OCI-LY1 (cell line): ENCODE measurements around the gene GASK1A.

Source experiments
- H2AFZ ChIP-seq: fragments of 200-600 bp; sonication (generic), shearing (Covaris generic); 2 replicates; pipeline ENCODE4 v1.6.0; 2014; ENCODE audit warnings: antibody characterized with exemption, mild to moderate bottlenecking, low read length
- H3F3A ChIP-seq: fragments of 200-600 bp; sonication (generic), shearing (Covaris generic); 2 replicates; pipeline ENCODE4 v1.6.0; 2014; ENCODE audit warnings: mild to moderate bottlenecking, antibody characterized with exemption, low read length, moderate library complexity; ENCODE audit not compliant: insufficient read depth
- H3K27ac ChIP-seq: fragments of 200-600 bp; sonication (generic); 2 replicates; pipeline ENCODE4 v1.5.1; 2014; ENCODE audit warnings: low read length, mixed run types, mild to moderate bottlenecking, low read depth; ENCODE audit not compliant: poor library complexity, severe bottlenecking
- H3K27me3 ChIP-seq: fragments of 200-600 bp; sonication (generic); 2 replicates; pipeline ENCODE4 v1.6.0; 2014; ENCODE audit warnings: antibody characterized with exemption, mild to moderate bottlenecking, low read length, moderate library complexity; ENCODE audit not compliant: insufficient read depth
- H3K36me3 ChIP-seq: fragments of 200-600 bp; sonication (generic); 2 replicates; pipeline ENCODE4 v1.6.1; 2014; ENCODE audit warnings: mild to moderate bottlenecking, antibody characterized with exemption, low read length, moderate library complexity, mixed read lengths; ENCODE audit not compliant: insufficient read depth
- H3K4me1 ChIP-seq: fragments of 200-600 bp; sonication (generic); 2 replicates; pipeline ENCODE4 v1.5.1; 2014; ENCODE audit warnings: mild to moderate bottlenecking, low read length, moderate library complexity; ENCODE audit not compliant: insufficient read depth, severe bottlenecking
- H3K4me2 ChIP-seq: fragments of 200-600 bp; sonication (generic), shearing (Covaris generic); 2 replicates; pipeline ENCODE4 v1.6.1; 2014; ENCODE audit warnings: low read length
- H3K4me3 ChIP-seq: fragments of 200-600 bp; sonication (generic); 2 replicates; pipeline ENCODE4 v1.5.1; 2014; ENCODE audit warnings: low read length, low read depth, mild to moderate bottlenecking, mixed read lengths; ENCODE audit not compliant: poor library complexity, severe bottlenecking
- H3K79me2 ChIP-seq: fragments of 200-600 bp; shearing (Covaris generic); 2 replicates; pipeline ENCODE4 v1.6.1; 2016; ENCODE audit warnings: mixed run types, low read length, mixed read lengths; ENCODE audit not compliant: insufficient read depth
- H3K9ac ChIP-seq: fragments of 200-600 bp; sonication (generic), shearing (Covaris generic); 2 replicates; pipeline ENCODE4 v1.6.1; 2014; ENCODE audit warnings: mild to moderate bottlenecking, low read length, mixed read lengths
- H3K9me2 ChIP-seq: fragments of 200-600 bp; sonication (generic), shearing (Covaris generic); 2 replicates; pipeline ENCODE4 v1.6.1; 2014; ENCODE audit warnings: low read depth, mild to moderate bottlenecking, low read length, mixed read lengths
- H3K9me3 ChIP-seq: fragments of 200-600 bp; shearing (Covaris generic); 2 replicates; pipeline ENCODE4 v1.6.1; 2014; ENCODE audit warnings: low read length, mixed read lengths
- H4K20me1 ChIP-seq: fragments of 200-600 bp; sonication (generic), shearing (Covaris generic); 2 replicates; pipeline ENCODE4 v1.6.0; 2016; ENCODE audit warnings: mild to moderate bottlenecking, low read length; ENCODE audit not compliant: insufficient read depth
- EZH2 ChIP-seq: fragments of 200-600 bp; sonication (generic), shearing (Covaris generic); IDR thresholded peaks from 2 replicates; pipeline ENCODE4 v1.8.0; 2017; ENCODE audit warnings: borderline replicate concordance, mixed run types, mild to moderate bottlenecking, antibody characterized with exemption, low read length, moderate library complexity, mixed read lengths
- TF ChIP-seq, protein P1 (sequence below): fragments of 200-600 bp; sonication (generic), shearing (Covaris generic); IDR thresholded peaks from 2 replicates; pipeline ENCODE4 v1.5.1; 2017; ENCODE audit warnings: mild to moderate bottlenecking, antibody characterized with exemption, low read length, moderate library complexity, mixed read lengths

GASK1A gene

DNA sequence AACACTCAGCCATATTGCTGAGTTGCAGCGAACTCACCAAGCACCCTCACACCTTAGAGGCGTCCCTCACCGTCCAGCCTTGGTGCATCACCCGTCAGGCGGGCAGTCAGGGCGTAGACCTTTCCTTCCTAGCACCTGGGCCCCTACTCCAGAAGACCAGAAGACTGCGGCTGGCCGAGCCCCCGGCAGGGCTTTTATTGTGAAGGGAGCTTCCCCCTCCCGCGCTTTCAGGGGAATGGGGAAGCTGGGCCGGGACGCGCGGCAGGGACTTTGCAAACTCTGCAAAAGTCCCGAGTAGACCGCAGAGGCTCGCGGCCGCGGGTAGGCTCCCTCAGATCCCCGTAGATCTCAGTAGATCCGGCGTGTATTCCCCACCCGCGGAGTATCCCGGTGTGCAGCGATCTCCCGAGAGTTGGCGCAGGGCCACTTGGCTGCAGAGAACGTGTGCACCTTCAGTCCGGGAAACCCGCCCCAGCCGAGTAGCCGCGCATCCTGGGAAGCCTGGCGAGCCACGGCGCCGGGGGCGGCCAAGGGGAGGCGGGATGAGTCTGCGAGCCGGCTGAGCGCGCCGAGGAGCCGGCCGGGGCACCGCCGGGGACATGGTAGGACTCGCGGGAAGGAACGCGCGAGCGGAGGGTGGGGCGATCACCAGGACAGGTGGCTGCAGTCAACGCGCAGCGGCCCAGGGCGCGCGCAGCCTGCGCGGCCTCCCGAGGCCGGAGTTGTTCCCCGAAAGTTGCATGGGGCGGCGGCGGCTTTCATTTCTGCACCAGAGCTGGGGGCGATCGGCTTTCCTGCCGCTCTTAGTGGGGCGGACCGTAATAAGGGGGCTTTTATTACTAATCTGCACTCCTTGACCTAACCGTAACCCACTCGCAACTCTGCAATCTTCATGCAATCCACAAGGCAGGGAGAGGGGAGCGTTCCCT, at the start of gene GASK1A:
Gene GASK1A (plus strand): TSS at position 268 of the 929 bp plus-strand sequence. CDS start 332 bp downstream, at position 600.
- Histone ChIP-seq H3K79me2 (no peaks in the 10 kb centered on the region), H3K36me3 (no peaks in the 10 kb centered on the region), H3K9me2 (no peaks in the 10 kb centered on the region), H2AFZ (no peak within 1 kb of the TSS), H3K9ac (no peak within 1 kb of the TSS), H3K4me1 (no peaks in the 10 kb centered on the region), H3K9me3 (peaks cover under 1% of the 10 kb centered on the region; the same call in 1 of the 2 replicates), H3K4me2 (no peak within 1 kb of the TSS), H4K20me1 (no peaks in the 10 kb centered on the region), H3K27ac (no peak within 1 kb of the TSS), H3K4me3 (no peak within 1 kb of the TSS), H3F3A (no peaks in the 10 kb centered on the region), H3K27me3 (no peaks in the 10 kb centered on the region)
- TF ChIP-seq EZH2: no peak
- TF ChIP-seq, protein P1, sequence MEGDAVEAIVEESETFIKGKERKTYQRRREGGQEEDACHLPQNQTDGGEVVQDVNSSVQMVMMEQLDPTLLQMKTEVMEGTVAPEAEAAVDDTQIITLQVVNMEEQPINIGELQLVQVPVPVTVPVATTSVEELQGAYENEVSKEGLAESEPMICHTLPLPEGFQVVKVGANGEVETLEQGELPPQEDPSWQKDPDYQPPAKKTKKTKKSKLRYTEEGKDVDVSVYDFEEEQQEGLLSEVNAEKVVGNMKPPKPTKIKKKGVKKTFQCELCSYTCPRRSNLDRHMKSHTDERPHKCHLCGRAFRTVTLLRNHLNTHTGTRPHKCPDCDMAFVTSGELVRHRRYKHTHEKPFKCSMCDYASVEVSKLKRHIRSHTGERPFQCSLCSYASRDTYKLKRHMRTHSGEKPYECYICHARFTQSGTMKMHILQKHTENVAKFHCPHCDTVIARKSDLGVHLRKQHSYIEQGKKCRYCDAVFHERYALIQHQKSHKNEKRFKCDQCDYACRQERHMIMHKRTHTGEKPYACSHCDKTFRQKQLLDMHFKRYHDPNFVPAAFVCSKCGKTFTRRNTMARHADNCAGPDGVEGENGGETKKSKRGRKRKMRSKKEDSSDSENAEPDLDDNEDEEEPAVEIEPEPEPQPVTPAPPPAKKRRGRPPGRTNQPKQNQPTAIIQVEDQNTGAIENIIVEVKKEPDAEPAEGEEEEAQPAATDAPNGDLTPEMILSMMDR: no peak

DNA sequence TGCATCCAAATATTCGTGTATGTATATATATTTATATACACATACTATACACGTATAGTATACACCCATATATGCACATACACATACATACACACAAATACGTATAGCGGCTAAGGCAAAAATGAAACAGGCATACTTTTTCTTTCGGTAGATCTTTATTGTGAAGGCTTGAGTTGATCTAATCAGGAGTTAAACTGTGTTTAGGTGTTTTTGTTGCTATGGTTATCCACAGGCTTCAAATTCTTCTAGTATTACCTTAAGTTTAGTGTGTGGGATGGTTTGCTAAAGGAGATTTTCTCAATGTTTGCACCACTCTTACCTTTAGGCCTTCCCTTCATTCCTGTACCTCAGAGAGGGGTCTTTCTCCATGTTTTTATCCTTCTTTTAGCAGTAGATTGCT, 45.0 kb upstream of the GASK1A start:
- Histone ChIP-seq H3K4me3 (no peak overlapping the region), H3K79me2 (no peaks in the 10 kb centered on the region), H4K20me1 (no peaks in the 10 kb centered on the region), H3K9me3 (no peaks in the 10 kb centered on the region), H3F3A (no peaks in the 10 kb centered on the region), H3K36me3 (no peaks in the 10 kb centered on the region), H2AFZ (no peak overlapping the region), H3K9me2 (no peaks in the 10 kb centered on the region), H3K9ac (no peak overlapping the region), H3K27ac (no peak overlapping the region), H3K4me2 (no peak overlapping the region), H3K27me3 (no peaks in the 10 kb centered on the region), H3K4me1 (no peaks in the 10 kb centered on the region)
- no peak for TF ChIP-seq EZH2
- TF ChIP-seq, protein P1: no peak

DNA sequence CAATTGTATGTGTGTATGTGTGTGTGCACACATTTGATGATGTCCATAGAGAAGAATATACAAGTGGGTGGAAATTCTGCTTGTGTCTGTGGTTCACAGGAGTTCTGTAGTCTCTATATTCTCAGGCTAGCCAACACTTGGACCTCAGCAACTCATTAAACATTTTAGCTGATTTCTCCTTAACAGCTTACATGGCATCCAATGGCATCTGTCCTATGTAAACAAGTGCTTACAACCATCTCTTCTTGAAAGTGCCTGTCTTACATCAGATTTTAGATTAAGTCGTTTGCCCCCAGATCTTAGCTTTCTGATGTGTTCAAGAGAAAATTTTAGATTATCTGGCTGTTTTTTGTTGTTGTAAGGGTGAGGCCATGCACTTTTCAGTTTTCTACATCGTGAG, 44.2 kb upstream of the GASK1A start:
- Histone ChIP-seq H3K79me2 (no peaks in the 10 kb centered on the region), H3K27ac (no peak overlapping the region), H3F3A (no peaks in the 10 kb centered on the region), H3K36me3 (no peaks in the 10 kb centered on the region), H4K20me1 (no peaks in the 10 kb centered on the region), H3K9me2 (no peaks in the 10 kb centered on the region), H3K27me3 (no peaks in the 10 kb centered on the region), H3K4me2 (no peak overlapping the region), H3K9ac (no peak overlapping the region), H3K4me1 (no peaks in the 10 kb centered on the region), H2AFZ (no peak overlapping the region), H3K4me3 (no peak overlapping the region), H3K9me3 (no peaks in the 10 kb centered on the region)
- no peak for TF ChIP-seq EZH2
- TF ChIP-seq, protein P1: no peak
